Measurements from ENCODE around the gene TFDP2.

- TF ChIP-seq, protein P1, sequence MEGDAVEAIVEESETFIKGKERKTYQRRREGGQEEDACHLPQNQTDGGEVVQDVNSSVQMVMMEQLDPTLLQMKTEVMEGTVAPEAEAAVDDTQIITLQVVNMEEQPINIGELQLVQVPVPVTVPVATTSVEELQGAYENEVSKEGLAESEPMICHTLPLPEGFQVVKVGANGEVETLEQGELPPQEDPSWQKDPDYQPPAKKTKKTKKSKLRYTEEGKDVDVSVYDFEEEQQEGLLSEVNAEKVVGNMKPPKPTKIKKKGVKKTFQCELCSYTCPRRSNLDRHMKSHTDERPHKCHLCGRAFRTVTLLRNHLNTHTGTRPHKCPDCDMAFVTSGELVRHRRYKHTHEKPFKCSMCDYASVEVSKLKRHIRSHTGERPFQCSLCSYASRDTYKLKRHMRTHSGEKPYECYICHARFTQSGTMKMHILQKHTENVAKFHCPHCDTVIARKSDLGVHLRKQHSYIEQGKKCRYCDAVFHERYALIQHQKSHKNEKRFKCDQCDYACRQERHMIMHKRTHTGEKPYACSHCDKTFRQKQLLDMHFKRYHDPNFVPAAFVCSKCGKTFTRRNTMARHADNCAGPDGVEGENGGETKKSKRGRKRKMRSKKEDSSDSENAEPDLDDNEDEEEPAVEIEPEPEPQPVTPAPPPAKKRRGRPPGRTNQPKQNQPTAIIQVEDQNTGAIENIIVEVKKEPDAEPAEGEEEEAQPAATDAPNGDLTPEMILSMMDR (conservative IDR thresholded peaks at IDR 0.05; ENCODE audit: low read depth in 2 of 2): no peak
- TF ChIP-seq REST (IDR thresholded peaks at IDR 0.05; ENCODE audit: unreplicated experiment) (no peak), EZH2phosphoT487 (IDR thresholded peaks at IDR 0.05; ENCODE audit: unreplicated experiment) (no peak), ZNF331 (CRISPR knock-in tag; IDR thresholded peaks at IDR 0.05; ENCODE audit: low read depth) (no peak), EZH2 (IDR thresholded peaks at IDR 0.05; ENCODE audit: low read depth, unreplicated experiment) (no peak)
Observed at GRCh38 chr3:142148792-142149672, at the start of gene TFDP2.

Measured in GM23338 (cell line).